ENCODE results near the gene COCH.
"Not testable (repeated sequence)": the region's sequence is repeated elsewhere in the genome, so short reads cannot be mapped to it uniquely, and the experiment has no call there.

Gene COCH

DNA sequence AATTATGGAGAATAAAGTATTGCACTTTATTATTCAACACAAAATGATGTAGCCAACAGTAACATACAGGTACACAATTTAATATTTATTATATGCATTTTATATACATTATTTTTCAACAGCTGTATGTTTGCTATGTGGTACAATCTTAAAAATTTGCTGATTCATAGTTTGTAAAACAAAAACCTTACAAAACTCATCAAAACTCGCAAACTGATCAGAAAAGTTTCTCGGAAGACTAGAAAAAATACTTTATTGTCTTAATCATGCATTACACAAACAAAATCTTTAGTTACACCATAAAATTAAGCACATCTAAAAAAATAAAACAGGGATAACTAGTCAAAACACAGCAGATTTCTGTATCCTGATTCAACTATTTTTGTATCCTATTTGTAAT is 19.5 kb downstream of the COCH start:
- TF ChIP-seq SUZ12 (IDR thresholded peaks at IDR 0.05; ENCODE audit: extremely low read depth, insufficient read depth, insufficient read length) (no peak), YY1 (IDR thresholded peaks at IDR 0.05; ENCODE audit: insufficient read depth, insufficient read length) (no peak), ZNF274 (IDR thresholded peaks at IDR 0.05; ENCODE audit: low read depth, low read length) (no peak)
- Histone ChIP-seq H3K4me3 (ENCODE audit: insufficient read length, low read depth) (no peak overlapping the region), H3K9me3 (ENCODE audit: insufficient read depth, low read length) (no peaks in the 10 kb centered on the region), H3K9ac (ENCODE audit: insufficient read length, low read depth) (no peak overlapping the region), H3K4me1 (ENCODE audit: insufficient read depth, insufficient read length) (no peaks in the 10 kb centered on the region), H3K36me3 (ENCODE audit: insufficient read depth, insufficient read length, low read length) (peaks cover 12% of the 10 kb centered on the region), H3K27me3 (ENCODE audit: insufficient read depth, insufficient read length) (no peaks in the 10 kb centered on the region)
- DNase-seq (ENCODE audit: low read depth, low spot score): no peak

DNA sequence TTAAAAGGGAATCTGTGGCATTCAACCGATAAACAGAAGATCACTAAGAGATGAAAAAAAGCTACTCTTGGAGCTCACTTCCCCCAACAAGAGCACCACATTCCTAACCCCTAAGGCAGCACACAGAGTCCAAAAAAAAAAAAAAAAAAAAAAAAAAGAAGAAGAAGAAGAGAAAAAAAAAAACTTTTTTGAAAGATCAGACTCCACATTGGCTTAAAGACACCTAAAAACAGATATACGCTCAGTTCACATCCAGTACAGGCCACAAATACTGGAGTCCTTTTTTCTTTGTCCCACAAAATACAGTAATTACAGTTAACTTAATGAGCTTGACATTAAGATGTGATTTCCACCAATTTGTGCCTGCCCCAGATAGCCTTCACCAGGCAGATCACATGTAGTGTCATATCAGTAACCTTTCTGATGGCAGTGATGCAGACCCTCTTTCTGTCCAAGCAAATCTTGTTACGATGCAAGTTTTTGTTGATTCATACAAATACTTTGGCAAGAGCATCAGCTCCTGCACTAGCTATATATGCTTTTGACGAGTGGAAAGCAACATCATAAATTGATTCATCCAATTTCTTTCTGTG is 20.7 kb downstream of the COCH start:
- Histone ChIP-seq H3K36me3 (ENCODE audit: insufficient read depth, insufficient read length, low read length) (peaks cover 18% of the 10 kb centered on the region), H3K9ac (ENCODE audit: insufficient read length, low read depth) (no peak overlapping the region), H3K9me3 (ENCODE audit: insufficient read depth, low read length) (no peaks in the 10 kb centered on the region), H3K4me3 (ENCODE audit: insufficient read length, low read depth) (no peak overlapping the region), H3K4me1 (ENCODE audit: insufficient read depth, insufficient read length) (no peaks in the 10 kb centered on the region), H3K27me3 (ENCODE audit: insufficient read depth, insufficient read length) (no peaks in the 10 kb centered on the region)
- TF ChIP-seq ZNF274 (IDR thresholded peaks at IDR 0.05; ENCODE audit: low read depth, low read length) (no peak), SUZ12 (IDR thresholded peaks at IDR 0.05; ENCODE audit: extremely low read depth, insufficient read depth, insufficient read length) (no peak), YY1 (IDR thresholded peaks at IDR 0.05; ENCODE audit: insufficient read depth, insufficient read length) (no peak)
- DNase-seq (ENCODE audit: low read depth, low spot score): no peak

DNA sequence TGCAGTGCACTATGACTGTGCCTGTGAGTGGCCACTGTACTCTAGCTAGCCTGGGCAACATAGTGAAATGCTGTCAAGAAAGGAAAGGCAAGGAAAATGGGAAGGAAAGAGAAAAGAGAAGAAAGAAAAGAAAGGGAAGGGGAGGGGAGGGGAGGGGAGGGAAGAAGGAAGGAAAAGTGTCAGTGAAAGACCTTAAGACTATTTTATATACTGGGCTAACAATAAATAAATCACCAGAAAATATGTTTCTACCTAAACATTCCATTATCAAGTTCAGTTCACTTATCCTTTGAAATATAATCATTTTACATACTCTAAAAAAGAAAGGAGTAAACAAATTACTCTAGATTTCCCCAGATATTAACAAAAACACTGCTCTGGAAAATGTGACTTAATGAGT is 22.1 kb downstream of the COCH start:
- Histone ChIP-seq H3K36me3 (ENCODE audit: insufficient read depth, insufficient read length, low read length) (peaks cover 23% of the 10 kb centered on the region), H3K4me1 (ENCODE audit: insufficient read depth, insufficient read length) (no peaks in the 10 kb centered on the region), H3K4me3 (ENCODE audit: insufficient read length, low read depth) (no peak overlapping the region), H3K9me3 (ENCODE audit: insufficient read depth, low read length) (no peaks in the 10 kb centered on the region), H3K27me3 (ENCODE audit: insufficient read depth, insufficient read length) (no peaks in the 10 kb centered on the region), H3K9ac (ENCODE audit: insufficient read length, low read depth) (no peak overlapping the region)
- TF ChIP-seq ZNF274 (IDR thresholded peaks at IDR 0.05; ENCODE audit: low read depth, low read length) (no peak), YY1 (IDR thresholded peaks at IDR 0.05; ENCODE audit: insufficient read depth, insufficient read length) (no peak), SUZ12 (IDR thresholded peaks at IDR 0.05; ENCODE audit: extremely low read depth, insufficient read depth, insufficient read length) (no peak)
- DNase-seq (ENCODE audit: low read depth, low spot score): no peak

DNA sequence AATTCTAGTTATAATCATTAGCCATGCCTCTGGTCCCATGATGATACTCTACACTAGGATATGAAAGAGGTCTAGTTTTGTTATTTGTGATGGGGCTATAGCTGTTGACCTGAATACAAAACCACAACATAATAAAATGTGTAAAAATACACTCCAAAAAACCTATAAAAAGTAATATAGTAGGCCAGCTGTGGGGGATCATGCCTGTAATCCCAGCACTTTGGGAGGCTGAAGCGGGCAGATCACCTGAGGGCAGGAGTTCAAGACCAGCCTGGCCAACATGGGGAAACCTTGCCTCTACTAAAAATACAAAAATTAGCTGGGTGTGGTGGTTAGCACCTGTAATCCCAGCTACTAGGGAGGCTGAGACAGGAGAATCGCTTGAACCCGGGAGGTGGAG is 22.8 kb downstream of the COCH start:
- H3K4me3 ChIP-seq (ENCODE audit: insufficient read length, low read depth); H3K4me1 ChIP-seq (ENCODE audit: insufficient read depth, insufficient read length); H3K9me3 ChIP-seq (ENCODE audit: insufficient read depth, low read length); H3K27me3 ChIP-seq (ENCODE audit: insufficient read depth, insufficient read length); DNase-seq (ENCODE audit: low read depth, low spot score); H3K9ac ChIP-seq (ENCODE audit: insufficient read length, low read depth): not testable (repeated sequence)
- H3K36me3 ChIP-seq (ENCODE audit: insufficient read depth, insufficient read length, low read length): peaks cover 21% of the 10 kb centered on the region

DNA sequence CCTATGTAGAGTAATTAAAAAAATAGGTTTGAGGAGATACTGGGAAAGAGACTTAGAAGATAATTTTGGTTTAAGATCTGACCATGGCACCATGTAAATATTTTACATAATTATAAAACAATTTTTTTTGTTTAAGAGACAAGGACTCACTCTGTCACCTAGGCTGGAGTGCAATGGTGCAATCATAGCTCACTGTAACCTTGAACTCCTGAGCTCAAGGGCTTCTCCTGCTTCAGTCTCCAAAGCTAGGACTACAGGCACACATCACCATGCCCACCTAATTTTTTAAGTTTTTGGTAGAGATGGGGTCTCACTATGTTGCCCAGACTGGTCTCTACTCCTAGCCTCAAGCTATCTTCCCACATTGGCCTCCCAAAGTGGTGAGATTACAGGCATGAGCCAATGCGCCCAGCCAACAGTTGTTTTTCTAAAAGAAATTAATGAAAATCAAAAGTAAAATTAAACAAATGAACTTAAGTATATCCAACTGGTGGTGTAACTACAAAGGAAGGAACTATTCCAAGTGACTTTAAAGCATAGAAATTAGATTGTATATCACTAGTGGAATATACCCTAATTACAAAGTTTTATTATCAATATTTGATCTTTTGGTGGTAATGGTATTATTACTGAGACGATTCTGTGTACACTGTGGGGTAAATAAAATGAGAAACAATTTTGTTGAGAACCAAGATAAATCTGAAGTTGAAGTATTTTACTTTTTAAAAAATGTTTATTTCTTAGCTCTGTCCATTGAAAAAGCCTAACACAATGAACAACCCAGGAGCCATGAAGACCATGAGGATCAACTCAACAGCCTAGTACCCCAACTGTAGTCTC is 29.1 kb downstream of the COCH start:
- TF ChIP-seq SUZ12 (IDR thresholded peaks at IDR 0.05; ENCODE audit: extremely low read depth, insufficient read depth, insufficient read length): no peak
- no peak for TF ChIP-seq YY1 (IDR thresholded peaks at IDR 0.05; ENCODE audit: insufficient read depth, insufficient read length)
- TF ChIP-seq ZNF274 (IDR thresholded peaks at IDR 0.05; ENCODE audit: low read depth, low read length): no peak
- Histone ChIP-seq H3K4me3 (ENCODE audit: insufficient read length, low read depth) (no peak overlapping the region), H3K27me3 (ENCODE audit: insufficient read depth, insufficient read length) (no peaks in the 10 kb centered on the region), H3K36me3 (ENCODE audit: insufficient read depth, insufficient read length, low read length) (peaks cover 54% of the 10 kb centered on the region), H3K9me3 (ENCODE audit: insufficient read depth, low read length) (no peaks in the 10 kb centered on the region), H3K4me1 (ENCODE audit: insufficient read depth, insufficient read length) (no peaks in the 10 kb centered on the region), H3K9ac (ENCODE audit: insufficient read length, low read depth) (no peak overlapping the region)
- DNase-seq (ENCODE audit: low read depth, low spot score): no peak

DNA sequence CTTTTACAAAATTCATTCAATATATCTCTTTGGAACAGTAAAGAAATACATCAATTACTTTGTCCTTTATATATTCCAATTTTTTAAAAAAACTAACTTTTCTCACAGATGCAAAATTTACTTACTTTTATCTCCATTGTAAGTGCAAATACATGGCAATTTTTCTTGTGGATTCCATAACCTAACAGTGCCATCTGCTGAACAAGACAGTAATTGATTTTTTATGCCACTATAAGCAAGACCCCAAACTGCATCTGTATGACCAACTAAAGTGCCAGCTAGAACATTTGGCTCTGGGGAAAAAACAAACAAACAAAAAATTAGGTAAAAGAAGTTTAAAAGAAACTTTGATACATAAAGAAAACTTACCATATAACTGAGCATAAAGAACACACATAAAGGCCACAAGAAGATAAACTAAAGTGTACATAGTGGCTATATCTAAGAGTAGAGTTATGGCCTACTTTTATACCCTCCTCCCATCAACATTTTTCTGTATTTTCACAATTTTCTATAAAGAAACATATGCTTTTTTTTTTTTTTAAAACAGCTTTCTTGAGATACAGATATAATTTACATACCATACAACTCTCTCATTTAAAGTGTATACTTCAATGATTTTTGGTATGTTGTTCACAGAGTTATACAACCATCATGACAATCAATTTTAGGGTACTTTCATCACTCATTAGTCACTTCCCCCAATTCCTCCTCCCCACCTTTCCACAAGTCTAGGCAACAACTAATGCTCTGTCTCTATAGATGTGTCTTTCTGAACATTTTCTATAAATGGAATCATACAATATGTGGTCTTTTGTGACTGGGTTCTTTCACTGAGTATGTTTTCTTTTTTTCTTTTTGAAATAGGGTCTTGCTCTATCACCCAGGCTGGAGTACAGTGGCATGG is 32.6 kb downstream of the COCH start:
- no peak for DNase-seq (ENCODE audit: low read depth, low spot score)
- peaks cover 54% of the 10 kb centered on the region for H3K36me3 ChIP-seq (ENCODE audit: insufficient read depth, insufficient read length, low read length)
- TF ChIP-seq ZNF274 (IDR thresholded peaks at IDR 0.05; ENCODE audit: low read depth, low read length) (no peak), SUZ12 (IDR thresholded peaks at IDR 0.05; ENCODE audit: extremely low read depth, insufficient read depth, insufficient read length) (no peak), YY1 (IDR thresholded peaks at IDR 0.05; ENCODE audit: insufficient read depth, insufficient read length) (no peak)

DNA sequence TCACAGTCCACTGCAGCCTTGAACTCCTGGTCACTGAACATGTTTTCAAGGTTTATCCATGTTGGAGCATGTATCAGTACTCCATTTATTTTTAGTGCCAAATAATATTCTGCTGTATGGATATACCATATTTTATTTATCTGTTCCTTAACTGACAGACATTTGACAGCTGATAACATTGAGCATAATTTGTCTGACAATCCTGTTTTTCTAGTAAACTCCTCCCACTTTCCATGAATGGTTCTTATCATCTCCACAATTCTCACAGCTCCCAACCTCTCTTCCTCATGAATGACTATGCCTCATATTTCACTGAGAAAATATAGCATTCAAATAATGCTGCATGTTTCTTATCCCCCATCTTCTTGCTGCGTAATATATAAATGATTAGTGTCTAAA is 33.3 kb downstream of the COCH start:
- H3K4me3 ChIP-seq (ENCODE audit: insufficient read length, low read depth): no peak overlapping the region
- no peaks in the 10 kb centered on the region for H3K9me3 ChIP-seq (ENCODE audit: insufficient read depth, low read length)
- H3K27me3 ChIP-seq (ENCODE audit: insufficient read depth, insufficient read length): no peaks in the 10 kb centered on the region
- H3K4me1 ChIP-seq (ENCODE audit: insufficient read depth, insufficient read length): no peaks in the 10 kb centered on the region
- TF ChIP-seq SUZ12 (IDR thresholded peaks at IDR 0.05; ENCODE audit: extremely low read depth, insufficient read depth, insufficient read length): no peak
- no peak for TF ChIP-seq YY1 (IDR thresholded peaks at IDR 0.05; ENCODE audit: insufficient read depth, insufficient read length)
- no peak for TF ChIP-seq ZNF274 (IDR thresholded peaks at IDR 0.05; ENCODE audit: low read depth, low read length)
- H3K36me3 ChIP-seq (ENCODE audit: insufficient read depth, insufficient read length, low read length): peaks cover 50% of the 10 kb centered on the region
- DNase-seq (ENCODE audit: low read depth, low spot score): no peak
- no peak overlapping the region for H3K9ac ChIP-seq (ENCODE audit: insufficient read length, low read depth)

More for the DNA sequence above, 32.6 kb downstream of the COCH start:
- Histone ChIP-seq H3K9ac (ENCODE audit: insufficient read length, low read depth) (no peak overlapping the region), H3K4me1 (ENCODE audit: insufficient read depth, insufficient read length) (no peaks in the 10 kb centered on the region), H3K27me3 (ENCODE audit: insufficient read depth, insufficient read length) (no peaks in the 10 kb centered on the region), H3K4me3 (ENCODE audit: insufficient read length, low read depth) (no peak overlapping the region), H3K9me3 (ENCODE audit: insufficient read depth, low read length) (no peaks in the 10 kb centered on the region)

All from NT2/D1 (cell line).